Stomach smooth muscle (tissue), 2 donors: Measurements from ENCODE around the gene SAMD10.
"Not testable (repeated sequence)": the region's sequence is repeated elsewhere in the genome, so short reads cannot be mapped to it uniquely, and the experiment has no call there.

Experiments used
- H3K27ac ChIP-seq: one replicate; pipeline ENCODE4 v1.7.0; 2013; ENCODE audit warnings: mild to moderate bottlenecking, low read length, inconsistent platforms
- H3K27me3 ChIP-seq, 2 donors: one replicate each; pipeline ENCODE4 v1.7.0; 2013; ENCODE audit warnings: low read length in 2 of 2; ENCODE audit not compliant: insufficient read depth in 2 of 2, control insufficient read depth in 1 of 2
- H3K36me3 ChIP-seq, 2 donors: one replicate each; pipeline ENCODE4 v1.7.0; 2013; ENCODE audit warnings: low read length in 2 of 2; ENCODE audit not compliant: control insufficient read depth in 2 of 2, insufficient read depth in 2 of 2
- H3K4me1 ChIP-seq: one replicate; pipeline ENCODE4 v1.7.0; 2013; ENCODE audit warnings: low read length; ENCODE audit not compliant: control insufficient read depth, insufficient read depth
- H3K4me3 ChIP-seq, 2 donors: one replicate each; pipeline ENCODE4 v1.7.0; 2013; ENCODE audit warnings: low read length in 2 of 2
- H3K9ac ChIP-seq, 2 donors: one replicate each; pipeline ENCODE4 v1.7.0; 2013; ENCODE audit warnings: low read length in 2 of 2, mild to moderate bottlenecking in 1 of 2
- H3K9me3 ChIP-seq, 2 donors: one replicate each; pipeline ENCODE4 v1.7.0; 2013; ENCODE audit warnings: low read length in 2 of 2; ENCODE audit not compliant: control insufficient read depth in 2 of 2
- donor health status: healthy.
- donor health status: Pancreatic carcinoma.

SAMD10 gene

DNA sequence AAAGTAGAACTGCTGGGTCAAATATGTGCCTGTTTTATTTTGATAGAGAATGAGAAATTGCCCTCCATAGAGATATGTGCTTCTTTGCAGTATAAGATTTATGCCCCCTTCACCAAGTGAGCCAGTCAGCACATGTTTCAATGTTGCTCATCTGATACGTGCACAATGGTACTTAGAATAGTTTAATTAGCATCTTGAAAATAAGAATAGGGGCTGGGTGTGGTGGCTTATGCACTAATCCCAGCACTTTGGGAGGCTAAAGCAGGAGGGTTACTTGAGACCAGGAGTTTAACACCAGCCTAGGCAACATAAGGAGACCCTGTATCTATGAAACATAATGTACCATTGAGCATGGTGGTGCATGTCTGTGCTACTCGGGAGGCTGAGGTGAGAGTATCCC is 36.2 kb upstream of the SAMD10 start:
- Histone ChIP-seq H3K27ac (no peak overlapping the region), H3K27me3 (no peaks in the 10 kb centered on the region), H3K4me1 (no peaks in the 10 kb centered on the region), H3K4me3 (no peak overlapping the region), H3K9me3 (no peaks in the 10 kb centered on the region), H3K9ac (no peak overlapping the region), H3K36me3 (peaks cover 36 to 50% of the 10 kb centered on the region in 2 donors)

DNA sequence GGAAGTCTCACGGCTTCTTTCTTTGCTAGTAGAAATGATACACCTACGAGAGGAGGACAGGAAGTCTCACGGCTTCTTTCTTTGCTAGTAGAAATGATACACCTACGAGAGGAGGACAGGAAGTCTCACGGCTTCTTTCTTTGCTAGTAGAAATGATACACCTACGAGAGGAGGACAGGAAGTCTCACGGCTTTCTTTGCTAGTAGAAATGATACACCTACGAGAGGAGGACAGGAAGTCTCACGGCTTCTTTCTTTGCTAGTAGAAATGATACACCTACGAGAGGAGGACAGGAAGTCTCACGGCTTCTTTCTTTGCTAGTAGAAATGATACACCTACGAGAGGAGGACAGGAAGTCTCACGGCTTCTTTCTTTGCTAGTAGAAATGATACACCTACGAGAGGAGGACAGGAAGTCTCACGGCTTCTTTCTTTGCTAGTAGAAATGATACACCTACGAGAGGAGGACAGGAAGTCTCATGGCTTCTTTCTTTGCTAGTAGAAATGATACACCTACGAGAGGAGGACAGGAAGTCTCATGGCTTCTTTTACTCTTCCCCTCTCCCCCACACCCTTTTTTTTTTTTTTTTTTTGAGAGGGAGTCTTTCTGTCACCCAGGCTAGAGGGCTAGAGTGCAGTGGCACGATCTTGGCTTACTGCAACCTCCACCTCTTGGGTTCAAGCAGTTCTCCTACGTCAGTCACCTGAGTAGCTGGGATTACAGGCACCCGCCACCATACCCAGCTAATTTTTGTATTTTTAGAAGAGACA is 33.1 kb upstream of the SAMD10 start:
- peaks cover 39 to 45% of the 10 kb centered on the region in 2 donors for H3K36me3 ChIP-seq
- not testable (repeated sequence) for H3K27ac ChIP-seq

DNA sequence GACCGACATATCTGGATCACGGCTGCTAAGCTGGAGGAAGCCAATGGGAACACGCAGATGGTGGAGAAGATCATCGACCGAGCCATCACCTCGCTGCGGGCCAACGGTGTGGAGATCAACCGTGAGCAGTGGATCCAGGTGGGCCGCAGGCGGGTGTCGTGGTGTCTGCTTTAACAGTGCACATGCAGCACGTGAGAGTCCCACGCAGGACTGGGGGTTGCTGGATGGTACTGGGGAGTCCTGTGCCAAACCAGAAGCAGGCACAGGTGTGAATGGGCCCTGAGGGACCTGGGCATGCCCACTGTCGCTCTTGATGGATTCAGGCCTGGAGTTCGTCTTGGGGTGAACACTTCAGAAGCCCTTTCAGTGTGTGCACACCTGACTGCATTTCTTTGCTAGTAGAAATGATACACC is 31.9 kb upstream of the SAMD10 start:
- Histone ChIP-seq H3K9ac (no peak overlapping the region), H3K9me3 (no peaks in the 10 kb centered on the region), H3K27me3 (no peaks in the 10 kb centered on the region), H3K4me1 (no peaks in the 10 kb centered on the region), H3K4me3 (no peak overlapping the region), H3K36me3 (peaks cover 43 to 45% of the 10 kb centered on the region in 2 donors), H3K27ac (no peak overlapping the region)

More for the DNA sequence above, 33.1 kb upstream of the SAMD10 start:
- H3K9ac ChIP-seq, H3K4me3 ChIP-seq, H3K9me3 ChIP-seq, H3K27me3 ChIP-seq, H3K4me1 ChIP-seq: not testable (repeated sequence)

DNA sequence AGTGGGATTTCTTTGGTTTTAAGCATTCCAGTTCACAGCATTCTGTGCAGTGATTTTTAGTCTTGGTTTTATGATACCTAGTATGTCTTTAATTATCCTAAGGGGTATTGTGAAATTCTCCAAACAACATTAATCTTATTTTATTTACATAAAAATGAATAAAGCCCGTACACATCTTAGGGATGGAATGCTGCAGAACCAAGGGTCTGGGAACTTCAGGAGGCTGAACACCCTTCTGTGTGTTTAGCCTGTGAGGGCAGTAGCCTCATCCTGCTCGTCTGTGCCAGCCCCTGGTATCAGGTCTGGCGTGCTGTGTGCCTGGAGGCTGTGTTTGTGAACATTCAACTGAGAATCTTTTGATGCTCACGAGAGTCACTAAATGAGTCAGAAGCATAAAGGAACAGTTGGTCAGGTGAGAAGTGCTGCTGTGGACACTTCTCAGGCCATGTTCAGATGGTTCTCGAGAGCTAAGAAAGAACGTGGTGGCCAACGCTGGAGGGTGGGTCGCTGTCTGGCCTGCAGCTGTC is 31.3 kb upstream of the SAMD10 start:
- Histone ChIP-seq H3K27ac (no peak overlapping the region), H3K4me3 (no peak overlapping the region), H3K36me3 (peaks cover 43 to 45% of the 10 kb centered on the region in 2 donors), H3K9ac (no peak overlapping the region), H3K27me3 (no peaks in the 10 kb centered on the region), H3K9me3 (no peaks in the 10 kb centered on the region), H3K4me1 (peaks cover 1% of the 10 kb centered on the region)

DNA sequence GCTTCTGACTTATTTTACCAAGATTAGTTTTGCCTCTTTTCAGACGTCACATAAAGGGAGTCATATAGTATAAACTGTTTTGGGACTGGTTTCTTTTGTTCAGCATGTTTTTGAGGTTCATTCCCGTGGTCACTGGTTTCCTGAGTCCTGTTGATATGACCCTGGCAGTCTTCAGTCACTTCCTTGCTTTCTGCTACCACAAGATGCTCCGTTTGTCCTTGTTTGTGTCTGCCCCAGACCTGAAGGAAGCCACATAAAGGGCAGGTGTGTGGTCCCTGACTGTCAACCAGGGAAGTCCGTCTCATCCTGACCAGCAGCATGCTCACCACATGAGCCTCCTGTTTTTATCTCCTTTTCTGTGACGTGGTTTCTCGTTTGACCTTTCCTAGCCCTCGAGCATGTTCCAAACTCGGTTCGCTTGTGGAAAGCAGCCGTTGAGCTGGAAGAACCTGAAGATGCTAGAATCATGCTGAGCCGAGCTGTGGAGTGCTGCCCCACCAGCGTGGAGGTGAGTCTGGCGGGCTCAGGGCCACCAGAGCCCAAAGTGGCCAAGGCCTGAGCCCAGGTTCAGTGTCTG is 30.5 kb upstream of the SAMD10 start:
- Histone ChIP-seq H3K9ac (no peak overlapping the region), H3K4me1 (peaks cover 2% of the 10 kb centered on the region), H3K27me3 (no peaks in the 10 kb centered on the region), H3K27ac (no peak overlapping the region), H3K4me3 (no peak overlapping the region), H3K9me3 (no peaks in the 10 kb centered on the region), H3K36me3 (peaks cover 39 to 44% of the 10 kb centered on the region in 2 donors)

DNA sequence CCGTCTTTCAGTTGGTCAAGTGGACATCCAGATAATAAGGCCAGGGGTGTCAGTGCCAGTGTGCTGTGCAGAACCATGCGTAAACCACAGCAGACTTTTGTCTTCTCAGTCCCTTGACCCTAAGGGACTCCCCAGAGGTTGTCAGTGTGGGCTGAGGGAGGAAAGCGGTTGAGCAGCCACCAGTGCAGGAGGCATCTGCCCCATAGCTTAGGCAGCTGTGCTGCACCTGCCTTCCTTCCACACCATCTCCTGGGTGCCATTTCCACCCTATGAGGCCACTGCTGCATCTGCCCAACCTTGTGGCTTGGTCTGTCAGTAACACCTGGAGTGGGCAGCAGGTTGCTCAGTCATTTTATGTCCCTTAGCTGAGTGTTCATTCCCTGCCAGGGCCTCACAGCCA is 27.5 kb upstream of the SAMD10 start:
- H3K9ac ChIP-seq = no peak overlapping the region
- no peak overlapping the region for H3K27ac ChIP-seq
- H3K4me3 ChIP-seq = no peak overlapping the region
- peaks cover 46 to 49% of the 10 kb centered on the region in 2 donors for H3K36me3 ChIP-seq
- H3K27me3 ChIP-seq = no peaks in the 10 kb centered on the region
- peaks cover 2% of the 10 kb centered on the region for H3K4me1 ChIP-seq
- no peaks in the 10 kb centered on the region for H3K9me3 ChIP-seq

DNA sequence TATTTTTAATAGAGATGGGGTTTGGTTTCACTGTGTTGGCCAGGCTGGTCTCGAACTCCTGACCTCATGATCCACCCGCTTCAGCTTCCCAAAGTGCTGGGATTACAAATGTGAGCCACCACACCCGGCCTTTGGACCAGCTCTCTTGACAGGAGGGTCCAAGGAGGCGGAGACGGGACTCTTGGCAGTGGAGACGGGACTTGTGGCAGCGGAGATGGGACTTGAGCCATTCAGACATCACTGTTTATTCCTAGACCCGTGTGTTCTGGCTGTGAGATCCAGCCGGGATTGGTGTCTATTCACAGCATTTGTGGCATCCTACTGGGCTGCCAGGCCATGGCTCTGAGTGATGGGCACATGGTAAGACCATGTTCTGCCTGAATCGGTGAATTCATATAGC is 27.0 kb upstream of the SAMD10 start:
- Histone ChIP-seq H3K9me3 (no peaks in the 10 kb centered on the region), H3K4me1 (peaks cover 4% of the 10 kb centered on the region), H3K27ac (no peak overlapping the region), H3K9ac (no peak overlapping the region), H3K36me3 (peaks cover 47 to 49% of the 10 kb centered on the region in 2 donors), H3K27me3 (no peaks in the 10 kb centered on the region), H3K4me3 (no peak overlapping the region)

DNA sequence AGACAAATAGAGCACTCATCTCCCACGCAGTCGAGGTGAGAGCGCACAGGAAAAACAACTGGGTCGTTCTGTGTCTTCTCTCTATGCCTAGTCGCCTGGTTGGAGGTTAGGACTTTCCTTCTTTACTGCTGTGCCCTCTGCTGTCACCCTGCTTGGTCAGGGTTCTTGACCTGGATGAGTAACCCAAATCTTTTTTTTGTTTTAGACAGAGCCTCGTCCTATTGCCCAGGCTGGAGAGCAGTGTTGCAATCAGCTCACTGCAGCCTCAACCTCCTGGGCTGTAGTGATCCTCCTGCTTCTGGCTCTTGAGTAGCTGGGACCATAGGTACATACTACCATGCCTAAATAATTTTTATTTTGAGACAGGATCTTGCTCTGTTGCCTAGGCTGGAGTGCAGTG is 26.0 kb upstream of the SAMD10 start:
- Histone ChIP-seq H3K36me3 (peaks cover 43 to 47% of the 10 kb centered on the region in 2 donors), H3K27ac (no peak overlapping the region), H3K9me3 (no peaks in the 10 kb centered on the region), H3K4me3 (no peak overlapping the region), H3K27me3 (no peaks in the 10 kb centered on the region), H3K4me1 (peaks cover 5% of the 10 kb centered on the region), H3K9ac (no peak overlapping the region)

DNA sequence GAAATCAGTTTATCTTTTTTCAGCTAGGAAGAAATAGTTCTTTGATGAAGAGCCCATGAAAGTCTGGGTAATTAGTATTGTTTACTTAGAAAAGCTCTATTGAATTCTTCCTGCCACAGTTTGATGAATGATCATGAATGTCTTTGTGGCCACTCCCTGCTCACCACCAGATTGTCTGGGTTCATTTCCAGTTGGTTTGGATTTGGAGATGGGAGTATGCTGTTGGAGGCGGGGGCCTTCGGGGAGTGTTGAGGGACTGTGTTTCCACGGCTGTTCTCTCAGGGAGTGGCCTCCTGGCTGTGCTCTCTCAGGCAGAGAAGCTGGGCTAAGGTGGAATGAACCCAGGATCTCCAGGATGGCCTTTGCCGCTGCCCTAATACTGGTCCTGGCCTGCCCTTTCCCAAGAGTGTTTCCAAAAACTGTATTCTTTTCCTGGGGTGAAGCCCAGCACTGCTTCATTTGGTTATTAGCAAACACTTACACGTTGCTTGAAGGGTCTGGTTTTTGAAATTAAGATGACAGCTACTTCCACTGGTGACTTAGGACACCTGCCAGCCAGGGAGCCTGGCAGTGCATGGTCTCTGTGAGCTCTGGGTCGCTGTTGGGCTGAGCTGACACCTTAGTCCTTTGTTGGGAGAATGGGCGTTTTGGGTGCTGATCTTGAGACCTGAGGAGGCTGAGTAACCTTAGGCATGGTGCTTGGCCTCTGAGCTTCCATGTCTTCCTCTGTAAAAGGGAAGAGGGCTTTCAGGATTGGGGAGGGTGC is 24.7 kb upstream of the SAMD10 start:
- Histone ChIP-seq H3K9me3 (no peaks in the 10 kb centered on the region), H3K9ac (no peak overlapping the region), H3K27me3 (no peaks in the 10 kb centered on the region), H3K4me3 (no peak overlapping the region), H3K36me3 (peaks cover 48 to 49% of the 10 kb centered on the region in 2 donors), H3K4me1 (peaks cover 5% of the 10 kb centered on the region), H3K27ac (no peak overlapping the region)

DNA sequence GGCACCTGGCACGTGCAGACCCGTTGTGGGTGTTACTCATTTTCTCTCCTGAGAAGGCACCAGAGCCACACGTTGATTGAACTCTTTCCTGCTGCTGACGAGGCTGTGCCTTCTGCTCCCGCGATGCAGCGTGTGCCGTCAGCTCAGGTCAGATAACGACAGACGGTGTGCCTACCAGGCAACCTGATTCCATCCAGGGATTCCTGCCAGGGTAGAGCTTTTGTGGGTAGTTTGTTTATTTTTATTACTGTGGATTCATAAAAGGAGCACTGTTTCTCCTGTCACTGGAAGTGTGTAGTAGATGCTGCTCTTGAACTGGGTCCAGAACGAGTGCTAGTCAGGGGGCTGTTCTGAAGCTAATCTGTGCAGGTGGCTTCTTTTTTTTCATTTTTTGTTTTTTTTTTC is 22.2 kb upstream of the SAMD10 start:
- Histone ChIP-seq H3K27ac (no peak overlapping the region), H3K36me3 (peaks cover 47 to 53% of the 10 kb centered on the region in 2 donors), H3K4me3 (no peak overlapping the region), H3K9me3 (no peaks in the 10 kb centered on the region), H3K9ac (no peak overlapping the region), H3K27me3 (no peaks in the 10 kb centered on the region), H3K4me1 (peaks cover 5% of the 10 kb centered on the region)
